Measurements from ENCODE around the gene ARHGAP45.

The ARHGAP45 gene

GRCh38 chr19:1054102-1055027 lies 12.6 kb upstream of the ARHGAP45 start:
- DNase-seq (ENCODE audit: low read depth) = no peak

GRCh38 chr19:1055028-1055425 lies 11.9 kb upstream of the ARHGAP45 start:
- no peak for DNase-seq (ENCODE audit: low read depth)

GRCh38 chr19:1055886-1056620 lies 10.9 kb upstream of the ARHGAP45 start:
- DNase-seq (ENCODE audit: low read depth) = no peak

GRCh38 chr19:1057176-1057855 lies 9.7 kb upstream of the ARHGAP45 start:
- no peak for DNase-seq (ENCODE audit: low read depth)

GRCh38 chr19:1058112-1058511 lies 8.9 kb upstream of the ARHGAP45 start:
- no peak for DNase-seq (ENCODE audit: low read depth)

GRCh38 chr19:1060689-1061088 lies 6.3 kb upstream of the ARHGAP45 start:
- no peak for DNase-seq (ENCODE audit: low read depth)

- no peak for DNase-seq (ENCODE audit: low read depth)
Observed at GRCh38 chr19:1061987-1062386, 5.0 kb upstream of the ARHGAP45 start.

GRCh38 chr19:1062387-1063029 lies 4.5 kb upstream of the ARHGAP45 start:
- no peak for DNase-seq (ENCODE audit: low read depth)

- DNase-seq (ENCODE audit: low read depth) = peak; percentile 73
Observed at GRCh38 chr19:1063030-1063908, 3.7 kb upstream of the ARHGAP45 start.

GRCh38 chr19:1063909-1064660 lies 2.9 kb upstream of the ARHGAP45 start:
- DNase-seq (ENCODE audit: low read depth) = no peak

- peak; percentile 59 for DNase-seq (ENCODE audit: low read depth)
Observed at GRCh38 chr19:1064661-1065605, 2.0 kb upstream of the ARHGAP45 start.

GRCh38 chr19:1065606-1066109 lies 1.3 kb upstream of the ARHGAP45 start:
- no peak for DNase-seq (ENCODE audit: low read depth)

- no peak for DNase-seq (ENCODE audit: low read depth)
Observed at GRCh38 chr19:1066251-1066747, 668 bp upstream of the ARHGAP45 start.

- peak; percentile 66 for DNase-seq (ENCODE audit: low read depth)
Observed at GRCh38 chr19:1067341-1067957, 482 bp downstream of the ARHGAP45 start.

- DNase-seq (ENCODE audit: low read depth) = no peak
Observed at GRCh38 chr19:1068009-1069001, 1.3 kb downstream of the ARHGAP45 start.

- peak; percentile 59 for DNase-seq (ENCODE audit: low read depth)
Observed at GRCh38 chr19:1069009-1069779, 2.2 kb downstream of the ARHGAP45 start.

Data from T follicular helper cell (primary cell).